Activated T-cell treated with anti-CD3 and anti-CD28 coated beads, Interleukin-2, amount 50 U/mL, for 24 hours (primary cell): ENCODE data around the gene AMIGO1.
"Not testable (repeated sequence)": the region's sequence is repeated elsewhere in the genome, so short reads cannot be mapped to it uniquely, and the experiment has no call there.

Source experiments
- DNase-seq: peaks from one replicate; pipeline ENCODE4 v3.0.0-alpha.2; 2020
- H3K27ac Mint-ChIP-seq: 2 replicates; pipeline ENCODE4 v1.8.0; 2020; ENCODE audit warnings: mild to moderate bottlenecking, mixed read lengths
- H3K27me3 Mint-ChIP-seq: 2 replicates; pipeline ENCODE4 v1.8.0; 2020; ENCODE audit warnings: mixed read lengths
- H3K36me3 Mint-ChIP-seq: 2 replicates; pipeline ENCODE4 v1.8.0; 2020; ENCODE audit warnings: low read depth, mixed read lengths
- H3K4me1 Mint-ChIP-seq: 2 replicates; pipeline ENCODE4 v1.8.0; 2020; ENCODE audit warnings: low read depth, mixed read lengths
- H3K4me3 Mint-ChIP-seq: 2 replicates; pipeline ENCODE4 v1.8.0; 2020; ENCODE audit warnings: mild to moderate bottlenecking, moderate library complexity, mixed read lengths
- H3K9me3 Mint-ChIP-seq: 2 replicates; pipeline ENCODE4 v1.8.0; 2020; ENCODE audit warnings: mixed read lengths

Gene AMIGO1

GRCh38 chr1:109476825-109477224, 32.7 kb downstream of the AMIGO1 start:
- H3K4me1 Mint-ChIP-seq: no peaks in the 10 kb centered on the region
- no peaks in the 10 kb centered on the region for H3K36me3 Mint-ChIP-seq
- no peak for DNase-seq
- H3K27ac Mint-ChIP-seq: no peak overlapping the region
- no peak overlapping the region for H3K4me3 Mint-ChIP-seq
- H3K9me3 Mint-ChIP-seq: no peaks in the 10 kb centered on the region
- peaks cover 37% of the 10 kb centered on the region for H3K27me3 Mint-ChIP-seq

- DNase-seq: no peak
- H3K27ac Mint-ChIP-seq: no peak overlapping the region
- H3K4me3 Mint-ChIP-seq: no peak overlapping the region
- H3K27me3 Mint-ChIP-seq: peaks cover 51% of the 10 kb centered on the region
- no peaks in the 10 kb centered on the region for H3K4me1 Mint-ChIP-seq
- no peaks in the 10 kb centered on the region for H3K36me3 Mint-ChIP-seq
- no peaks in the 10 kb centered on the region for H3K9me3 Mint-ChIP-seq
These were observed 34.3 kb downstream of the AMIGO1 start for GRCh38 chr1:109475261-109475660.

GRCh38 chr1:109474697-109475096, 34.8 kb downstream of the AMIGO1 start:
- Mint-ChIP-seq H3K4me1 (no peaks in the 10 kb centered on the region), H3K4me3 (no peak overlapping the region), H3K27ac (no peak overlapping the region), H3K27me3 (peaks cover 56% of the 10 kb centered on the region), H3K36me3 (no peaks in the 10 kb centered on the region), H3K9me3 (no peaks in the 10 kb centered on the region)
- DNase-seq: no peak

- H3K27ac Mint-ChIP-seq, DNase-seq, H3K4me3 Mint-ChIP-seq, H3K4me1 Mint-ChIP-seq, H3K9me3 Mint-ChIP-seq, H3K36me3 Mint-ChIP-seq: not testable (repeated sequence)
- peaks cover 59% of the 10 kb centered on the region for H3K27me3 Mint-ChIP-seq
These were observed 36.1 kb downstream of the AMIGO1 start for GRCh38 chr1:109473284-109474057.

- Mint-ChIP-seq H3K36me3 (no peaks in the 10 kb centered on the region), H3K27me3 (peaks cover 64% of the 10 kb centered on the region), H3K4me3 (no peak overlapping the region), H3K9me3 (no peaks in the 10 kb centered on the region), H3K4me1 (peaks cover 3% of the 10 kb centered on the region), H3K27ac (no peak overlapping the region)
- DNase-seq: no peak
These were observed 36.7 kb downstream of the AMIGO1 start for GRCh38 chr1:109472779-109473178.

GRCh38 chr1:109470245-109470644, 39.3 kb downstream of the AMIGO1 start:
- Mint-ChIP-seq H3K36me3 (no peaks in the 10 kb centered on the region), H3K4me3 (no peak overlapping the region), H3K9me3 (no peaks in the 10 kb centered on the region), H3K4me1 (peaks cover 7% of the 10 kb centered on the region), H3K27ac (no peak overlapping the region), H3K27me3 (peaks cover 70% of the 10 kb centered on the region)
- no peak for DNase-seq

GRCh38 chr1:109468903-109469302, 40.6 kb downstream of the AMIGO1 start:
- no peaks in the 10 kb centered on the region for H3K36me3 Mint-ChIP-seq
- peaks cover 78% of the 10 kb centered on the region for H3K27me3 Mint-ChIP-seq
- H3K4me3 Mint-ChIP-seq: no peak overlapping the region
- no peak for DNase-seq
- H3K9me3 Mint-ChIP-seq: no peaks in the 10 kb centered on the region
- no peak overlapping the region for H3K27ac Mint-ChIP-seq
- peaks cover 7% of the 10 kb centered on the region for H3K4me1 Mint-ChIP-seq

GRCh38 chr1:109468061-109468460, 41.5 kb downstream of the AMIGO1 start:
- H3K27me3 Mint-ChIP-seq: peaks cover 81% of the 10 kb centered on the region
- no peaks in the 10 kb centered on the region for H3K36me3 Mint-ChIP-seq
- H3K4me1 Mint-ChIP-seq: peaks cover 7% of the 10 kb centered on the region
- H3K4me3 Mint-ChIP-seq: no peak overlapping the region
- H3K9me3 Mint-ChIP-seq: no peaks in the 10 kb centered on the region
- DNase-seq: no peak
- H3K27ac Mint-ChIP-seq: no peak overlapping the region

GRCh38 chr1:109467301-109467777, 42.2 kb downstream of the AMIGO1 start:
- no peak for DNase-seq
- Mint-ChIP-seq H3K4me1 (peaks cover 7% of the 10 kb centered on the region), H3K27ac (no peak overlapping the region), H3K9me3 (no peaks in the 10 kb centered on the region), H3K4me3 (peak overlapping the region; percentile 38), H3K27me3 (peaks cover 80% of the 10 kb centered on the region), H3K36me3 (no peaks in the 10 kb centered on the region)

GRCh38 chr1:109466452-109467300, 42.9 kb downstream of the AMIGO1 start, which contains the start of gene SYPL2:
SYPL2 (plus strand) TSS chr1:109466546; CDS start chr1:109466844, 298 bp downstream.
- H3K27me3 Mint-ChIP-seq: peaks cover 79% of the 10 kb centered on the region

GRCh38 chr1:109466125-109466451, 43.4 kb downstream of the AMIGO1 start:
- no peak for DNase-seq
- Mint-ChIP-seq H3K27me3 (peaks cover 79% of the 10 kb centered on the region), H3K4me1 (peaks cover 7% of the 10 kb centered on the region), H3K4me3 (peak overlapping the region; percentile 66), H3K36me3 (no peaks in the 10 kb centered on the region), H3K27ac (peak overlapping the region; percentile 71), H3K9me3 (no peaks in the 10 kb centered on the region)

More at GRCh38 chr1:109466452-109467300, 42.9 kb downstream of the AMIGO1 start, which contains the start of gene SYPL2:
- peak within 1 kb of the TSS; percentile 71 for H3K27ac Mint-ChIP-seq
- DNase-seq: peak; percentile 57
- H3K9me3 Mint-ChIP-seq: no peaks in the 10 kb centered on the region
- H3K4me1 Mint-ChIP-seq: peaks cover 7% of the 10 kb centered on the region
- H3K36me3 Mint-ChIP-seq: no peaks in the 10 kb centered on the region
- peak within 1 kb of the TSS; percentile 66 for H3K4me3 Mint-ChIP-seq

- DNase-seq: no peak
- H3K4me1 Mint-ChIP-seq: no peaks in the 10 kb centered on the region
- peaks cover 2% of the 10 kb centered on the region for H3K36me3 Mint-ChIP-seq
- H3K27ac Mint-ChIP-seq: no peak overlapping the region
- H3K27me3 Mint-ChIP-seq: peaks cover 52% of the 10 kb centered on the region
- peaks cover 14% of the 10 kb centered on the region for H3K9me3 Mint-ChIP-seq
- no peak overlapping the region for H3K4me3 Mint-ChIP-seq
These were observed 51.7 kb downstream of the AMIGO1 start for GRCh38 chr1:109457819-109458218.

- Mint-ChIP-seq H3K36me3 (peaks cover 2% of the 10 kb centered on the region), H3K27ac (no peak overlapping the region), H3K4me3 (no peak overlapping the region), H3K9me3 (peaks cover 14% of the 10 kb centered on the region), H3K27me3 (peaks cover 57% of the 10 kb centered on the region), H3K4me1 (no peaks in the 10 kb centered on the region)
- no peak for DNase-seq
These were observed 54.9 kb downstream of the AMIGO1 start for GRCh38 chr1:109454497-109455133.
